ENCODE results near the gene SPSB1. TPM values are rescaled to one million over a fixed set of nuclear protein-coding genes. Genes with fewer than 3 reads are reported as not detected.
"Not testable (repeated sequence)": the region's sequence is repeated elsewhere in the genome, so short reads cannot be mapped to it uniquely, and the experiment has no call there.

SPSB1 gene
- total RNA-seq, 6 experiments from 2014 or later = 7.7 to 121 (median 37.0) TPM

DNA sequence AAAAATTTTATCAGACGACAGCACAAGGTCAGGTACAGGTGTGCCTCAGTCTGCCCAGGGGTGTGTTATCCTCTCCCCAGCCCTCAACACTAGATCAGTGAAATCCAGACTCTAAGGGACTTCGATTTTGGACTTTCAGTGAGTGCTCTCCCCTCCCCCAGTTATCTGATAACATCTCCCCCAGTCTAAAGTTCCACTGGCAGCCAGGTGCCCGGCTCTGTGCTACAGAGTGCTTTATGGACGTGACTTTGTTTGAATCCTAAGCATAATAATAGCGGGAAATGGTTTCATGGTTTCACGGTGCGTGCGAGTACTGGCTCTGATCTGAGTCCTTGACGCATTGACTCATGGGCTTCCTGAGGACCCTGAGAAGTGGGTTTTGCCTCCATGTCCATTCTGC, 3.2 kb downstream of the SPSB1 start:
- peak overlapping the region; percentile 6 to 26 (median 14) for H3K27ac ChIP-seq
- DNase-seq (peak in 1 of 3 donors; percentile 65), ATAC-seq (peak; percentile 1 to 51 (median 35))
- H3K4me1 ChIP-seq = peaks cover 0 to 34% (median 7%) of the 10 kb centered on the region in 4 donors
- no peak overlapping the region for H3K4me3 ChIP-seq
- H3K27me3 ChIP-seq = no peaks in the 10 kb centered on the region
- H3K9me3 ChIP-seq = no peaks in the 10 kb centered on the region
- TF ChIP-seq CTCF (IDR thresholded peaks at IDR 0.05) = no peak
- no peak for TF ChIP-seq POLR2A (IDR thresholded peaks at IDR 0.05)
- WGBS (ENCODE audit: insufficient coverage, low coverage, low lambda C conversion rate, missing lambda C conversion rate) = 71% methylated on average over 8 of the region's 9 CpGs
- intact Hi-C loops (cut with DNase I) = no loop called here
- no peaks in the 10 kb centered on the region for H3K36me3 ChIP-seq

- no peak overlapping the region for H3K27ac ChIP-seq
- H3K4me3 ChIP-seq = no peak overlapping the region
- peaks cover 0 to 24% (median 7%) of the 10 kb centered on the region in 4 donors for H3K4me1 ChIP-seq
- ATAC-seq = no peak
- H3K36me3 ChIP-seq = no peaks in the 10 kb centered on the region
- whole genome bisulfite sequencing (ENCODE audit: insufficient coverage, low coverage, low lambda C conversion rate, missing lambda C conversion rate) = 71% methylated on average over 4 of the region's 6 CpGs
- no peak for DNase-seq
- no peaks in the 10 kb centered on the region for H3K9me3 ChIP-seq
- no peaks in the 10 kb centered on the region for H3K27me3 ChIP-seq
- intact Hi-C loops (cut with DNase I) = no loop called here
- no peak for TF ChIP-seq POLR2A (IDR thresholded peaks at IDR 0.05)
- no peak for TF ChIP-seq CTCF (IDR thresholded peaks at IDR 0.05)
Measured at GRCh38 chr1:9296850-9297249, 4.2 kb downstream of the SPSB1 start.

DNA sequence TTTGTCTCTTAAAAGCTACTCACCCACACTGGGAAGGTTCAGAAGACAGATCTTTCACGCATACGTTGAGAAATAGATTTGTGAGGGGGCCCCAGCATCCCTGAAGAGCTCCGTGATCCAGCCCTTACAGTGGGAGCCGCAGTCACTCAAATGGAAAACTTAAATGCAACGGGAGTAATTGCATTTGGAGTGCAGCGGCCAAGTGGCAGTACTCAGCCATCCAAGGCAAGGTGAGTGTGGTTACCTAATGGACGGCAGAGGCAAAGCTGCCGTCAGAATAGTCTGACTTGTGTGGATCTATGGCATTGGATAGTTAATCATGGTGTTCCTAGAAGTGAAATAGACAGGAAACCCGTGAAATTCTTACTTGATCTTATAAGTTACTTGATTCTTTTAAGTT, 5.1 kb downstream of the SPSB1 start:
- DNase-seq (no peak), ATAC-seq (no peak)
- intact Hi-C loops (cut with DNase I) = no loop called here
- Histone ChIP-seq H3K9me3 (no peaks in the 10 kb centered on the region), H3K4me3 (no peak overlapping the region), H3K27ac (no peak overlapping the region), H3K36me3 (peaks cover 0 to 2% (median 0%) of the 10 kb centered on the region in 4 donors), H3K4me1 (peaks cover 0 to 19% (median 7%) of the 10 kb centered on the region in 4 donors), H3K27me3 (no peaks in the 10 kb centered on the region)
- 82% methylated on average over 9 of the region's 9 CpGs for WGBS (ENCODE audit: insufficient coverage, low coverage, low lambda C conversion rate, missing lambda C conversion rate)
- TF ChIP-seq POLR2A (IDR thresholded peaks at IDR 0.05) = no peak
- TF ChIP-seq CTCF (IDR thresholded peaks at IDR 0.05) = no peak

- no peak overlapping the region for H3K27ac ChIP-seq
- H3K4me3 ChIP-seq = no peak overlapping the region
- H3K36me3 ChIP-seq = peaks cover 0 to 2% (median 0%) of the 10 kb centered on the region in 4 donors
- intact Hi-C loops (cut with DNase I) = no loop called here
- H3K4me1 ChIP-seq = peaks cover 0 to 19% (median 7%) of the 10 kb centered on the region in 4 donors
- H3K27me3 ChIP-seq = no peaks in the 10 kb centered on the region
- no peak for TF ChIP-seq CTCF (IDR thresholded peaks at IDR 0.05)
- no peak for TF ChIP-seq POLR2A (IDR thresholded peaks at IDR 0.05)
- 11% methylated on average over 3 of the region's 3 CpGs for WGBS (ENCODE audit: insufficient coverage, low coverage, low lambda C conversion rate, missing lambda C conversion rate)
- no peak for DNase-seq
- no peaks in the 10 kb centered on the region for H3K9me3 ChIP-seq
- no peak for ATAC-seq
Measured at GRCh38 chr1:9298282-9298681, 5.6 kb downstream of the SPSB1 start.

GRCh38 chr1:9299571-9300541, 7.2 kb downstream of the SPSB1 start:
- ATAC-seq = peak in 2 of 4 donors; percentile 4 to 8
- H3K27ac ChIP-seq = not testable (repeated sequence)
- peaks cover 0 to 13% (median 4%) of the 10 kb centered on the region in 4 donors for H3K4me1 ChIP-seq

More at GRCh38 chr1:9299571-9300541, 7.2 kb downstream of the SPSB1 start:
- H3K27me3 ChIP-seq; H3K9me3 ChIP-seq; DNase-seq; H3K4me3 ChIP-seq; H3K36me3 ChIP-seq; intact Hi-C loops (cut with DNase I): not testable (repeated sequence)
- WGBS (ENCODE audit: insufficient coverage, low coverage, low lambda C conversion rate, missing lambda C conversion rate) = 69% methylated on average over 10 of the region's 16 CpGs

Data from right lobe of liver (tissue), 6 donors.